HepG2 (cell line): ENCODE data around the gene DNAJC1. TPM values are rescaled to one million over a fixed set of nuclear protein-coding genes. Genes with fewer than 3 reads are reported as not detected.
A peak's percentile ranks its signal among the peaks of the same experiment; 100 is the strongest.

ENCODE experiments used
- AKAP8 ChIP-seq: sonication (generic); formaldehyde crosslinking; IDR thresholded peaks from 2 replicates; pipeline ENCODE4 v1.5.1; 2020; ENCODE audit warnings: mild to moderate bottlenecking, missing genetic modification reagents
- EED ChIP-seq: sonication (generic); formaldehyde crosslinking; IDR thresholded peaks from 2 replicates; pipeline ENCODE4 v1.5.0; 2020; ENCODE audit warnings: mild to moderate bottlenecking, missing genetic modification reagents
- ETS1 ChIP-seq: sonication (generic); formaldehyde crosslinking; IDR thresholded peaks from 2 replicates; pipeline ENCODE4 v1.4.0; 2020; ENCODE audit warnings: missing genetic modification reagents
- GATAD1 ChIP-seq: IDR thresholded peaks from 2 replicates; pipeline ENCODE4 v1.6.1; 2016; ENCODE audit warnings: missing genetic modification reagents, missing compliant biosample characterization
- GLMP ChIP-seq: sonication (generic); formaldehyde crosslinking; IDR thresholded peaks from 2 replicates; pipeline ENCODE4 v1.9.0; 2021; ENCODE audit warnings: missing genetic modification reagents, mild to moderate bottlenecking, borderline replicate concordance
- HDAC1 ChIP-seq: sonication (generic); formaldehyde crosslinking; IDR thresholded peaks from 2 replicates; pipeline ENCODE4 v1.5.1; 2020; ENCODE audit warnings: mild to moderate bottlenecking, missing genetic modification reagents
- HHEX ChIP-seq: IDR thresholded peaks from 2 replicates; pipeline ENCODE4 v1.6.1; 2016; ENCODE audit warnings: control low read depth
- MAZ ChIP-seq, 2 experiments: sonication (generic) in 1 of 2; formaldehyde crosslinking in 1 of 2; IDR thresholded peaks; 2 replicates each; pipeline versions ENCODE4 v1.5.0 to v1.6.1; 2012 to 2020; ENCODE audit warnings: low read depth in 2 of 2, mild to moderate bottlenecking in 2 of 2, borderline replicate concordance in 1 of 2, improper control_type of control experiment in 1 of 2, low read length in 1 of 2, missing genetic modification reagents in 1 of 2, moderate library complexity in 1 of 2
- MTERF4 ChIP-seq: sonication (generic); formaldehyde crosslinking; IDR thresholded peaks from 2 replicates; pipeline ENCODE4 v1.8.0; 2023; ENCODE audit warnings: mild to moderate bottlenecking, missing genetic modification reagents
- NFAT5 ChIP-seq: sonication (generic); formaldehyde crosslinking; IDR thresholded peaks from 2 replicates; pipeline ENCODE4 v1.4.0; 2020; ENCODE audit warnings: missing genetic modification reagents
- SALL1 ChIP-seq: sonication (generic); formaldehyde crosslinking; IDR thresholded peaks from 2 replicates; pipeline ENCODE4 v1.8.0; 2022; ENCODE audit warnings: mild to moderate bottlenecking, missing genetic modification reagents
- SNRNP70 ChIP-seq: fragments of 200-400 bp; formaldehyde crosslinking; IDR thresholded peaks from 2 replicates; pipeline ENCODE4 v1.6.1; 2017; ENCODE audit warnings: mild to moderate bottlenecking, low read depth, low read length, moderate library complexity
- ZNF235 ChIP-seq: sonication (generic); formaldehyde crosslinking; IDR thresholded peaks from 2 replicates; pipeline ENCODE4 v1.8.1; 2023; ENCODE audit warnings: mild to moderate bottlenecking, missing genetic modification reagents, borderline replicate concordance
- ZNF282 ChIP-seq: fragments of 450-650 bp; IDR thresholded peaks from 2 replicates; pipeline ENCODE4 v1.6.1; 2018; ENCODE audit not compliant: partially characterized antibody
- ZNF33A ChIP-seq: sonication (generic); formaldehyde crosslinking; IDR thresholded peaks from 2 replicates; pipeline ENCODE4 v1.5.1; 2020; ENCODE audit warnings: missing genetic modification reagents, mild to moderate bottlenecking, moderate library complexity, borderline replicate concordance
- ZNF383 ChIP-seq: sonication (generic); formaldehyde crosslinking; IDR thresholded peaks from 2 replicates; pipeline ENCODE4 v1.4.0; 2020; ENCODE audit warnings: missing genetic modification reagents, mild to moderate bottlenecking, borderline replicate concordance
- ZNF557 ChIP-seq: sonication (generic); formaldehyde crosslinking; IDR thresholded peaks from 2 replicates; pipeline ENCODE4 v1.4.0; 2020; ENCODE audit warnings: missing genetic modification reagents
- ZNF878 ChIP-seq: sonication (generic); formaldehyde crosslinking; IDR thresholded peaks from 2 replicates; pipeline ENCODE4 v1.8.1; 2023; ENCODE audit warnings: mild to moderate bottlenecking, missing genetic modification reagents, moderate library complexity
- ZSCAN29 ChIP-seq: sonication (generic); formaldehyde crosslinking; conservative IDR thresholded peaks from 2 replicates; pipeline ENCODE4 v1.4.0; 2020; ENCODE audit warnings: mild to moderate bottlenecking, missing genetic modification reagents
- polyA plus RNA-seq, 8 experiments: library from polyadenylated mRNA; depleted of rRNA in 3 of 8; stranded (reverse) in 7 of 8; unstranded in 1 of 8; fragments of >200 nt; fragmentation: Illumina TruSeq in 4 of 8; extraction: Trizol in 4 of 8; gene quantifications; 2 replicates each; pipeline versions ENCODE4 v1.2.1 to v1.2.3, GENCODE V29; 2011 to 2016; ENCODE audit warnings: low read depth in 4 of 8, missing spikeins in 1 of 8, mixed read lengths in 1 of 8; ENCODE audit not compliant: insufficient read depth in 1 of 8
- total RNA-seq, 5 experiments: library from RNA; depleted of rRNA; stranded (reverse); fragments of >200 nt; fragmentation: Illumina TruSeq; extraction: Trizol; gene quantifications; 2 replicates each; pipeline ENCODE4 v1.2.3, GENCODE V29; 2016; ENCODE audit warnings: low read depth in 1 of 5
- TF ChIP-seq, protein P1 (sequence below): IDR thresholded peaks from 2 replicates; pipeline ENCODE4 v1.6.1; 2016; ENCODE audit warnings: low read depth, control low read depth

DNAJC1 gene
- total and polyA plus RNA-seq, 2 of the 13 experiments (the other 11 are each of a cell fraction or from before 2014, with no cell fraction given), result 9.9 to 16.6 TPM

DNA sequence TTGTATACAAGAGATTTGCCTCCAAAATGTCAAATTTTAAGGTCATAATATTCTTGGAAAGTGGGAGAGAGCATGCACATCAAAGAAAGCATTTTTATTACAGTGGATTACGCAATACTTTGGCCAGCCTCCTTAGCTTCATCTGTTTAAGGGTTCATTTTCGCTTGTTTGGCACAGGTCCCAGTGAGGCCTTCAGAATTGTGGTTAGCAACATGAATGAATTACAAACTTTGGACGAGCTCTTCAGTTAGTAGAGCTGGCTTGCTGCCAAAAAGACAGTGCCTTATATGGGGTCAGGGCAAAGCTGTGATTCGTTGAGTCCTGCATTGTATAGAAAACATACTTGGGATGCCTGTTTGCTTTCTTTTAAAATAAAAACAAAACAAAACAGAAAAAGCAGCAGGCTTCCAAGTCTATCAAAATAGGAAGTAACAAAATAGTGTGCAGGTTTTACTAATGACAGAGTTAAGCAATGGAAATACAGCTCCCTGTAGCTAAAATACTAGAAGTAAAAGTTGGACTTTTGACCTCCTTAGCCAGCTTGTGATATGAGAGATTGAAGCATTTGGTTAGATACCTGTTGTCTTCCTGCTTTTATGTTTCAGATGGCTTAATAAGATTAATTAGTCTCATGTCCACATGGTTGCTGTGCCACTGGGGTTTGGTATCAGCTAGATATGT, 278.7 kb downstream of the DNAJC1 start (continued):
- TF ChIP-seq GLMP (CRISPR knock-in tag) (no peak), ETS1 (no peak), HHEX (CRISPR knock-in tag) (no peak), EED (CRISPR knock-in tag) (no peak), MTERF4 (no peak), SALL1 (CRISPR knock-in tag) (peak; percentile 73; the same call in 1 of the 2 replicates), ZNF33A (CRISPR knock-in tag) (no peak), GATAD1 (CRISPR knock-in tag) (no peak), ZNF282 (no peak), AKAP8 (CRISPR knock-in tag) (no peak), ZNF878 (CRISPR knock-in tag) (peak; percentile 42; the same call in 1 of the 2 replicates), SNRNP70 (no peak), ZNF557 (CRISPR knock-in tag) (no peak), HDAC1 (peak; percentile 47; the same call in 1 of the 2 replicates), MAZ (IDR thresholded peaks at IDR 0.05; ENCODE audit: borderline replicate concordance, low read depth, low read length) (no peak), MAZ (CRISPR knock-in tag; IDR thresholded peaks at IDR 0.05; ENCODE audit: low read depth) (no peak), NFAT5 (CRISPR knock-in tag) (no peak), ZNF235 (CRISPR knock-in tag) (no peak), ZSCAN29 (no peak), ZNF383 (no peak)
- TF ChIP-seq, protein P1, sequence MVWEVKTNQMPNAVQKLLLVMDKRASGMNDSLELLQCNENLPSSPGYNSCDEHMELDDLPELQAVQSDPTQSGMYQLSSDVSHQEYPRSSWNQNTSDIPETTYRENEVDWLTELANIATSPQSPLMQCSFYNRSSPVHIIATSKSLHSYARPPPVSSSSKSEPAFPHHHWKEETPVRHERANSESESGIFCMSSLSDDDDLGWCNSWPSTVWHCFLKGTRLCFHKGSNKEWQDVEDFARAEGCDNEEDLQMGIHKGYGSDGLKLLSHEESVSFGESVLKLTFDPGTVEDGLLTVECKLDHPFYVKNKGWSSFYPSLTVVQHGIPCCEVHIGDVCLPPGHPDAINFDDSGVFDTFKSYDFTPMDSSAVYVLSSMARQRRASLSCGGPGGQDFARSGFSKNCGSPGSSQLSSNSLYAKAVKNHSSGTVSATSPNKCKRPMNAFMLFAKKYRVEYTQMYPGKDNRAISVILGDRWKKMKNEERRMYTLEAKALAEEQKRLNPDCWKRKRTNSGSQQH, result no peak
